Stimulated activated CD4-positive, alpha-beta T cell treated with anti-CD3 and anti-CD28 coated beads, Interleukin-2, amount 100 ng/mL, for 24 hours (primary cell): ENCODE measurements around the gene XRCC6.
"Not testable (repeated sequence)": the region's sequence is repeated elsewhere in the genome, so short reads cannot be mapped to it uniquely, and the experiment has no call there.

Experiments
- DNase-seq, 2 donors: peaks; one replicate each; pipeline ENCODE4 v3.0.0-alpha.2; 2020

XRCC6 gene

DNA sequence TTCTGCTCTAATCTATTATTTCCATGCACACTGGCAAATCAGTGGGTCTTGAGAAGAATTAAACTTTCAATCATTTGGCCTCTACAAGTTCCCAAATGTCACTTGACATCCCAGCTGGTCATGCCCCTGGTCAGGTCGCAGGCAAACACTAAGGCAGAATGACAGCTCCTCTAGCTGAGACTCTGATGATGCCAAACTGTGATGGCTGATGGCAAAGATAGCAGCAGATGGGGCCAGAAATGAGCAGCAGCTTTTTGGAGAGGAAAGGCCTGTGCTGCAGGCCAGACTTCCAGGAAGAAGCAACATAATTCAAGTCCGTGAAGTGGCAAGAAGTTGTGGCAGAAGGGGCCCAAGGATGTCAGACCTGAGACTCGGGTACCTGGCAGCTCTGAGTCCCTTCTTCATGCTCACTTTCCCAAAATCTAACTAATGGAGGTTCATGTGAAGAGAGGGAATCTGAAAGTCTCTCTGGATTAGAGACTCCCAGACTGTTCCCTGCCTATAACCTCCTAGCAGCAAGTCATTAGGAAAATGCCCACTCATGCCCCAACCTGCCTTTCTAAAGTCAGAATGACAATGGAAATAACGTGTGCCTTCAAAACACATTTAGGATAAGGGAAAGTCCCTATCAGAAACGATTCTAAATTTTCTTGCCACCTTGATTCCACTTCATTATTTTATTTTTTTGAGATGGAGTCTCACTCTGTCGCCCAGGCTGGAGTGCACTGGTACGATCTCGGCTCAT, 22.0 kb upstream of the XRCC6 start:
- no peak for DNase-seq

DNA sequence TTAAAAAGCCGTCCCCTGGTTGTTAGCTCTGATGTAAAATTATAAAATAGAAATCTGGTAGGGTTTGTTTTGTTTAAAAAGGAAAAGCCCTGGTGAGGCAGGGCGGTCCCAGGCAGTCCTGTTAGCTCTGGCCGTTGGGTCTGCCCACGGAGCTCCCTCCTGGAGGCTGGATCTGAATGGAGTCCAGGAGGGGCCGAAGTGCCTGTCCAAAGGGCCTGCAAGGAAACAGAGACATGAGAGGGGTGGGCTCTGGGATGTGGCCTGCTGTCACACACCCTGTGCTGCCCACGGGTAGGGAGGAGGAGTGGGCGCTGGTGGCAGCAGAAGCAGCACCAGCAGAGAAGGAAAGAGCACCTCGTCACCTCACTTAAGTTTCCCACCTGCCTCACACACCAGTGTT, 20.1 kb upstream of the XRCC6 start:
- no peak for DNase-seq

DNA sequence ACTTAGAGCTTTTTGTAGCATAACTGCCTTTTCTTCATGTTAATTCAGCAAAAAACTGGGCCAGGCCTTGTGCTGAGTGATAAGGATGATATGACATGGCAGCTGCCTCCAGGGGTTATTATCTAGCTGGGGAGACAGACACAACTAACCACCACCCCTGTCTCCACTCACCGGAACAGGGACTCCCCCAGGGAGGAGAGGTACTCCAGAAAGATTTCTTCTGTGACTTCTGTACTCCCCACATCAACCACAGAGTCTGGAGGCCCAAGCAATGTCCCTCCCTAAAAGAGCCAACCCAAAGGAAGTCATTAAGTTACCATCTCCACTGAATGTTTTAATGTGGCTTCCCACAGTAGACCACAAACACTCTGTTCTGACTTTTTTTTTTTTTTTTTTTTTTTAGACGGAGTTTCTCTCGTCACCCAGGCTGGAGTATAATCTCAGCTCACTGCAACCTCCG, 17.2 kb upstream of the XRCC6 start:
- DNase-seq = peak; percentile 64 to 69

DNA sequence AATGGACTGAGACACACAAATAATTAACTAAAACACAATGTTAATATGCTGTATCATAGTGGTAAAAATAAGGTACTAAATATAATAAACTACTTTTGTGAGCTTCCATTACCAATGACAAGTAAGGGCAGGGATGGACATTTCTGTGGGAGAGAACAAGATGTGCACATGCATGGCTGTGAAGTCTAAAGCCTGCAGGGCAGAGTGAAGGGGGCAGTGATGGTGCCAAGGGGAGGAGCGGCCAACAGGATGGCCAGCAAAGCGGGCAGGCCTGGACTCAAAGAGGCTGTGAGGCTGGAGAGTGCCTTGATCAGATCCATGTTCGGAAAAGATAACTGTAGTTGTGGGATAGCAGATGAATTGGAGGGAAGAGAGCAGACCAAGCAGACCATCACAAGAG, 12.7 kb upstream of the XRCC6 start:
- DNase-seq = no peak

DNA sequence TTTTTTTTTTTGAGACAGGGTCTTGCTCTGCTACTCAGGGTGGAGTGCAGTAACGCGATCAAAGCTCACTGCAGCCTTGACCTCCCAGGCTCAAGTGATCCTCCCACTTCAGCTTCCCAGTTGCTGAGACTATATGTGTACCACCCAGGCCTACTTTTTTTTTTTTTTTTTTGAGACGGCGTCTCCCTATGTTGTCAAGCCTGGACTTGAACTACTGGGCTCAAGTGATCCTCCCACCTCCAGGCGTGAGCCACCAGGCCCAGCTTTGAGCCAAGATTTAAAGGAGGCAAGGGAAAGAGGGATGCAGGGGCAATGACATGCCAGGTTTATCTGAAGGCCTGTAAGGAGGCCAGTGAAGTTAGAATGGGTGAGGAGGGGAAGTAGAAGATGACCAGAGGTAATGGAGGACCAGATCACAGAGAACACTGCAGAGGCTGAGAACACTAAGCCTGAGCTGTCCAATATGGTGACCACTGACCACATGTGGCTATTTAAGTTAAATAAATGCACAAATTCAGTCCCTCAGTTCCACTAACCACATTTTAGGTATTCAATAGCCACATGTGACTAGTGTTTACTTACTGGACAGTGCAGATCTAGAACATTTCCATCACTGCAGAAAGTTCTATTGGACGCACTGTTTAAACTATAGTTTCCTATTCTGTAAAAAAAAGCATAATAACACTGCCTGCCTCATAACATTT, 8.3 kb upstream of the XRCC6 start:
- no peak for DNase-seq

DNA sequence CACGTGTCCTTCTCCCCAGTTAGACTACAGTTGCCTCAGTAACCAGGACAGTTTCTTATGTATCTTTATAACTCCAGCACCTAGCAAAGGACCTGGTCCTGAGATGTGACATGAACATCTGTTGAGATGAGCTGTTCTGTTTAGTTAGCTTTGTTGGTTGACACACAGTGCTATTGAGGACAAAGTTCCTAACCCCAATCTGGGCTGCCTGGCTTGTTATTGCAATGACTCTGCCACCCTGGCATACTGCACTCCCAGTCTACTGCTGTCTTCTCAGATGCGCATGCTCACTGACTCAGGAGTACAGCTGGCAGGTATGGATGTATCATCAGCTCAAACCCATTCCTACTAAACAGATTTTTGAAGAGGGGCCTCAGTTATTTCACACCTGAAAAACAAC, 7.6 kb upstream of the XRCC6 start:
- DNase-seq = no peak

DNA sequence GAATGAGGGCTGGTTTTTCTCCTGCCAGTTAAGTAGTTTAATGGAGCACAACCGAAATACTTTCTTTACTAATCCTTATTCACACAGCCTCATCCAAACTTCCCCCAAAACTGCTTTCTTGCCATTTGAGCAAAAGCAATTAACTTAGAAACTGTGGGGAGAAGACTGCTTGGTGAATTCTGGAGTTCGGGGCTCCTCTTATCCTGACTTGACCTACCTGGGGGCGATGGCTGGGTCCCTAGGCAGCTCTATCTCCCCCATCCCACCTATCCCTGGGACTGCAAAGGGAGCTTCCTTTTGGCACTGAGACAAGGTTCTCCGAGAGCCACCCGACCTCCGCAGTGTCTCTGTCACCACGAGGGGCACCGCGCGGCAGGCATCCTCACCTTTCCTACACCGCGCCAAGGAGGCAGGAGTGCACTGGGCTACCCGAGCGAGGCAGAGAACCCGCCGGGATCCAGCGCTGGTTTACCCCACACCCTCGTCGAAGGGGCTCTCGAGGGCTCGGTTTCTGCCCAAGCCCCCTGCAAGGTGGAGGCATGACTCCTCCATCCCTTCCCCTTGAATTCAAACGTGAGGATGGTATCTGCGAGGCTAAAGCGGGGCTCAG, 1.0 kb upstream of the XRCC6 start:
- peak; percentile 58 to 60 for DNase-seq

DNA sequence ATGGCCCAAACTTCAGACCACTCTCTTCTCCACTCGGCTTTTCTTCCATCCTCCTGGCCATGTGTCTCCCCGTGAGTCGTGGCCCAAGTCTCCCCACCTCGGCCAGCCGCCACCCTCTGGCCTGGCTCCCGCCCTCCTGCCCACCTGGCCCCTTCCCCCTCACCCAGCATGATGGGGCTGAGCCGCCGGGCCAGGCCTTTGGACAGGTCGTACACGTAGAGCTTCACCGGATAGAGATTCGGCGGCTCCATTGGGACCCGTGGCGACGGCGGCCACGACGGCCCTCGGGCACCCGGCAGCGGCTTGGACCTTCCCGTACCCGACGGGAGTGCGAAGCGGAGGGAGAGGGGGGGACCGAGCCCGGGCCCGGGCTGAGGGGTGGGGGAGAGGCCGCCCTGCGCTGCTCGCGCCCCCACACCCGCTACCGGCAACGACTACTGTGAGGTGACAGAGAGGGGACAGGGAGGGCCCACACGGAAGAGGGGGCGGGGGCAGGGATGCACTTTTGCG, 451 bp upstream of the XRCC6 start, which contains the start of gene DESI1:
Gene DESI1 (minus strand): TSS at position 455 of the 510 bp plus-strand sequence. CDS start 204 bp downstream, at position 251.
- peak in 1 of 2 donors; percentile 43 for DNase-seq

DNA sequence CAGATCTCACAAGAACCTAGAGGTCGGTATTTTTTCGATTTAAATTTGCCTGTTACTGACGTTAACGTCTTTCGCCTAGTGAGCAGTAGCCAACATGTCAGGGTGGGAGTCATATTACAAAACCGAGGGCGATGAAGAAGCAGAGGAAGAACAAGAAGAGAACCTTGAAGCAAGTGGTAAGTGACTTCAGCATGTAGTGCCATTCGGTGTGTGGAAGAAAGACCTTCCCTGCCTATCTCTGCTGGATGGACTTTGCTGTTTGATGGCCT, 750 bp downstream of the XRCC6 start:
- no peak for DNase-seq

DNA sequence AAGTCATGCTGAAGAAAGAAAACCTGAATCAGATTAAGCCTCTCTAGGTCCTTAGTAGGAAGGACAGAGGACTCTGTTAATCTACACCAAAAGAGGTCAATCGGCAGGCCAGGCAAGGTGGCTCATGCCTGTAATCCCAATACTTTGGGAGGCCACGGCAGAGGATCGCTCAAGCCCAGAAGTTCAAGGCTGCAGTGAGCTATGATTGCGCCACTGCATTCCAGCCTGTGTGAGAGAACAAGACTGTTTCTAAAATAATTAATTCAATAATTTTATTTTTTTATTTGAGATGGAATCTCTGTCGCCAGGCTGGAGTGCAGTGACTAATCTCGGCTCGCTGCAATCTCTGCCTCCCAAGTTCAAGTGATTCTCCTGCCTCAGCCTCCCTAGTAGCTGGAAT, 4.5 kb downstream of the XRCC6 start:
- DNase-seq = no peak

DNA sequence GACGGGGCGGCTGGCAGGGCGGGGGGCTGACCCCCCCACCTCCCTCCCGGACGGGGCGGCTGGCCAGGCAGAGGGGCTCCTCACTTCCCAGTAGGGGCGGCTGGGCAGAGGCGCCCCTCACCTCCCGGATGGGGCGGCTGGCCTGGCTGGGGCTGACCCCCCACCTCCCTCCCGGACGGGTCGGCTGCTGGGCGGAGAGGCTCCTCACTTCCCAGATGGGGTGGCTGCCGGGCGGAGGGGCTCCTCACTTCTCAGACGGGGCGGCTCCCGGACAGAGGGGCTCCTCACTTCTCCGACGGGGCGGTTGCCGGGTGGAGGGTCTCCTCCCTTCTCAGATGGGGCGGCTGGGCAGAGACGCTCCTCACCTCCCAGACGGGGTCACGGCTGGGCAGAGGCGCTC, 10.0 kb downstream of the XRCC6 start:
- not testable (repeated sequence) for DNase-seq

DNA sequence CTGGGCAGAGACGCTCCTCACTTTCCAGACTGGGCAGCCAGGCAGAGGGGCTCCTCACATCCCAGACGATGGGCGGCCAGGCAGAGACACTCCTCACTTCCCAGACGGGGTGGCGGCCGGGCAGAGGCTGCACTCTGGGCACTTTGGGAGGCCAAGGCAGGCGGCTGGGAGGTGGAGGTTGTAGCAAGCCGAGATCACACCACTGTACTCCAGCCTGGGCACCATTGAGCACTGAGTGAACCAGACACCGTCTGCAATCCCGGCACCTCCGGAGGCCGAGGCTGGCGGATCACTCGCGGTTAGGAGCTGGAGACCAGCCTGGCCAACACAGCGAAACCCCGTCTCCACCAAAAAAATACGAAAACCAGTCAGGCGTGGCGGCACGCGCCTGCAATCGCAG, 10.5 kb downstream of the XRCC6 start:
- not testable (repeated sequence) for DNase-seq

DNA sequence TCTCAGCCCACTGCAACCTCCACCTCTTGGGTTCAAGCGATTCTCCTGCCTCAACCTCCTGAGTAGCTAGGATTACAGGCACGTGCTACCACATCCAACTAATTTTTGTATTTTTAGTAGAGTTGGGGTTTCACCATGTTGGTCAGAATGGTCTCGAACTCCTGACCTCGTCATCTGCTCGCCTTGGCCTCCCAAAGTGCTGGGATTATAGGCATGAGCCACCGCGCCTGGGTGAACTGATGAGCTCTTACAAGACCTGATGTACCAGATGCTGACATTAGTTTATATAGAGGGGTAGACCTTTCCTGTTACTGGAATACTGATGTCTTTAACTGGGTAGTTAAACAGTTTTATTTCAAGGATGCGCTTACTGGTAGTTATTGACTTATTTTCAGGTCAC, 13.5 kb downstream of the XRCC6 start:
- not testable (repeated sequence) for DNase-seq

DNA sequence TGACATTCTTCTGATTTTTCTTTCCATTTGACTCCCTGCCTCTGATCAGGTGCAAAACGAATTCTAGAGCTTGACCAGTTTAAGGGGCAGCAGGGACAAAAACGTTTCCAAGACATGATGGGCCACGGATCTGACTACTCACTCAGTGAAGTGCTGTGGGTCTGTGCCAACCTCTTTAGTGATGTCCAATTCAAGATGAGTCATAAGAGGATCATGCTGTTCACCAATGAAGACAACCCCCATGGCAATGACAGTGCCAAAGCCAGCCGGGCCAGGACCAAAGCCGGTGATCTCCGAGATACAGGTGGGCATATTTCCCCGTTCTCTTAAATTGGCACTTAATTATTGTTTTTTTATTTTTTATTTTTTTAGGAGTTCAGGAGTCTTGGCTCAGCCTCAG, 15.4 kb downstream of the XRCC6 start:
- DNase-seq = no peak

DNA sequence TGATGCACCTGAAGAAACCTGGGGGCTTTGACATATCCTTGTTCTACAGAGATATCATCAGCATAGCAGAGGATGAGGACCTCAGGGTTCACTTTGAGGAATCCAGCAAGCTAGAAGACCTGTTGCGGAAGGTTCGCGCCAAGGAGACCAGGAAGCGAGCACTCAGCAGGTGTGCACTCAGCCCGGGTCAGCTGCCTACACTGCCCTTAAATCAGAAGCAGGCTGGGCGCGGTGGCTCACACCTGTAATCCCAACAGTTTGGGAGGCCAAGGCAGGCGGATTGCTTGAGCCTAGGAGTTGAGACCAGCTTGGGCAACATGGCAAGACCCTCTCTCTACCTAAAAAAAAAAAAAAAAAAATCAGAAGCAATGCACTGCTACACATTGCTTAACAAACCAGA, 16.5 kb downstream of the XRCC6 start:
- not testable (repeated sequence) for DNase-seq

DNA sequence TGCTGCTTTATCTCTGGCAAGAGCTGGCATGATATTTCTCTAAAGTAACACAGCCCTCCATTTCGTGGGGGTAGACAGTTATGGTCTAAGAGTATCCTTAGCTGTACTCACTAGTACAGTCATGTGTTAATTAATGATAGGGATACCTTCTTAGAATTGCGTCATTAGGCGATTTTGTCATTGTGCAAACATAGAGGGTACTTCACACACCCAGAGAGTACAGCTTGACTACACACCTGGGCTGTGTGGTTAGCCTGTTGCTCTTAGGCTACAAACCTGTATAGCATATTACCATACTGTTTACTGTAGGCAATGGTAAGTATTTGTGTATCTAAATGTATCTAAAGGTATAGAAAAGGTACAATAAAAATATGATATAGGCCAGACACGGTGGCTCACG, 17.0 kb downstream of the XRCC6 start:
- no peak for DNase-seq

DNA sequence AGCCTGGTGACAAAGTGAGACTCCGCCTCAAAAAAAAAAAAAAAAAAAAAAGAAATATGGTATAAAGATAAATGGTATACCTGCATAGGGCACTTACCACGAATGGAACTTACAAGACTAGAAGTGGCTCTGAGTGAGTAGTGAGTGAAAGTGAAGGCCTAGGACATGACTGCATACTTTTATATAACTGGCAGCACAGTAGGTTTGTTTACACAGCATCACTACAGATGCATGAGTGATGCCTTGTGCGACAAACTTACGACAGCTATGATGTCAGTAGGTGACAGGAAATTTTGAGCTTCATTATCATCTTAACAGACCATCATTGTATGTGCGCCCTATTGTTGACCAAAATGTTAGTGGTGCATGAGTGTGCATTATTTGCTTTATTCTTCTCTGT, 17.7 kb downstream of the XRCC6 start:
- no peak for DNase-seq

DNA sequence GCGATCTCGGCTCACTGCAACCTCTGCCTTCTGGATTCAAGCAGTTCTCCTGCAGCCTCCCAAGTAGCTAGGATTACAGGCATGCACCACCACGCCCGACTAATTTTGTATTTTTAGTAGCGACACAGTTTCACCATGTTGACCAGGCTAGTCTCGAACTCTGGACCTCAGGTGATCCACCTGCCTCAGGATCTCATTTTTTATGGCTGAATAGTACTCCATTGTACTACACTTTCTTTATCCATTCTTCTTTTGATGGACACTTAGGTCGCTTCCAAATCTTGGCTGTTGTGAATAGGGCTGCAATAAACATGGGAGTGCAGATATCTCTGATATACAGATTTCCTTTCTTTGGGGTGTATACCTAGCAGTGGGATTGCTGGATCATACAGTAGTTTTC, 20.8 kb downstream of the XRCC6 start:
- no peak for DNase-seq

DNA sequence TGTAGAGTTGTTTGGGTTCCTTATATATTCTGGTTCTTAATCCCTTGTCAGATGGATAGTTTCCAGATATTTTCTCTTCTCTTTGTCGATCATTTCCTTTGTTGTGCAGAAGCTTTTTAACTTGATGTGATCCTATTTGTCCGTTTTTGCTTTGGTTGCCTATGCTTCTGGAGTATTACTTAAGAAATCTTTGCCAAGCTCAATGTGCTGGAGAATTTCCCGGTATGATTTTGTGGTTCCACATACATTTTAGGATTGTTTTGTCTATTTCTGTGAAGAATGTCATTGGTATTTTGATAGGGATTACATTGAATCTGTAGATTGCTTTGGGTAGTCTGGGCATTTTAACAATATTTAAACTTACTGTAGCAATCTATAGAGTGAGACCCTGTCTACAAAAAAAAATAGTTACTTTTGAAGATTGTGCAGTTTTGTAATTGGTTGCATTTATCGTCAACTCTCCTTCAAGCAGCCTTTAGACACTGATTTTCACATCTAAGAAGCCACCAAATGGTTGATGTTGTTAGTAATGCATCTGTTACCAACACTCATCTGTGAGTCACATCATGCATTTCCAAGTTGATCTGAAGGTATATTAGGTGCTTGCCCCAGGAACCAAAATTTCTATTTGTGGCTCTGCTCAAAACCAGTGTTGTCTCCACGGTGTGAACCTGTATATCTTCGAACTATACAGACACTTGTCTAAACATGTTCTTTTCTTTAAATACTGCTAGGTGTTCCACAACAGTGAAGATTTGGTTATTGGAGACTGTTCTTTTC, 21.4 kb downstream of the XRCC6 start:
- no peak for DNase-seq

DNA sequence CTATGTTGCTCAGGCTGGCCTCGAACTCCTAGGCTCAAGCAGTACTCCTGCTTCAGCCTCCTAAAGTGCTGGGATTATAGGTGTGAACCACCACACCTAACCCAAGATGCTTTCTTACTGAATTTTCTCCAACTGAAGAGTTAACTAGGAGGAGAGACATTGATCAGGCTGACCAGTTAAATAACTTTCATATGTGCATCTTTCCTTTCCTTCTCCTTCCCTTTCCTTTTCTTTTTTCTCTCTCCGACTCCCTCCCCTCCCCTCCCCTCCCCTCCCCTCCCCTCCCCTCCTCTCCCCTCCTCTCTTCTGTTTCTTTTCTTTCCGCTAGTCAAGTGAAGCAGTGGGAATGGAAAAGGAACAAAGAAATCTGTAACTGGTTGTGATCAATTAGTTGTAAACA, 26.7 kb downstream of the XRCC6 start:
- DNase-seq = no peak

DNA sequence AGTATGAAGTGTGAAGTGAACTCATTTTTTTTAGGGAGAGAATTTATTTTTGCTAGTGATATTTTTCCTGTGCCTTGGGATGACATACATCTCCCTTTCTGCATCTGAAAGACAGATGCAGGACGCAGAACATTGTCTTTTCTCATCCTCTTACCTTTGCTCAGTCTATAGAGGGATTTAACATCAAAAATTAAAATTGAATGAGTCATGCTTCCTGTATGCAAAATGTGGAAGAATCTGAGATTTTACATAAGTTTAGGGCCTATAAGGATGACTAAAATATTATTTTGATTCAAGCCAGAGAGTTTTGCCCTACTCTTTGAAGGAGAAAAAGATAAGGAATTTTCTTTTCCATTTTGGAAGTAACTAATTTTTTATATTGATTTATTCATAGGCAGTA, 27.3 kb downstream of the XRCC6 start:
- DNase-seq = no peak

DNA sequence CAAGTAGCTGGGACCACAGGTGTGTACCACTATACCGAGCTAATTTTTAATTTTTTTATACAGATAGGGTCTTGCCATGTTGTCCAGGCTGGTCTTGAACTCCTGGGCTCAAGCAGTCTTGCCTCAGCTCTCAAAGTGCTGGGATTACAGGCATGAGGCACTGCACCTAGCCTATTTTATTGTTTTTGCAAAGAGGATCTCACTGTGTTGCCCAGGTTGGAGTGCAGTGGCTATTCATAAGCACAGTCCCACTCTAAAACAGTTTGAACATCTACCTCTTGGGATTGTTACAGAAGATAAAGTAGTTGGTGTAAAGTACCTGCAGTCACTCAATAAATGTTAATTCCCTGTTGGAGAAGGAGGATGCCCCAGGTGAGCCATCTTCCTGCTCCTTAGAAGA, 29.1 kb downstream of the XRCC6 start:
- no peak for DNase-seq

DNA sequence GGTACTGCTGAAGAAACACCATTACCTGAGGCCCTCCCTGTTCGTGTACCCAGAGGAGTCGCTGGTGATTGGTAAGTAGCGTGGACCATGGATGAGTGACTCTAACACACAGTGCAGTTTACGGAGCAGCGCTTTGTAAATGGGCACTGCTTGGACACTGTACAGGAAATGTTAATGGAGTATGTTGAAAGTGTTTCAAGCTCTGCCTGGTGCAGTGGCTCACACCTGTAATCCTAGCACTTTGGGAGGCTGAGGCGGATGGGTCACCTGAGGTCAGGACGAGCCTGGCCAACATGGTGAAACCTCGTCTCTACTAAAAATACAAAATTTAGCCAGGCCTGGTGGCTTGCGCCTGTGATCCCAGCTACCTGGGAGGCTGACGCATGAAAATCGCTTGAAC, 29.7 kb downstream of the XRCC6 start:
- DNase-seq = no peak
